Panc1 (cell line): ENCODE measurements around the gene ALK. TPM values are rescaled to one million over a fixed set of nuclear protein-coding genes. Genes with fewer than 3 reads are reported as not detected.

Source experiments
- ATAC-seq: fragments of 200-7000 bp; cut with Tn5 transposase; 2 replicates; pipeline ENCODE4 v1.9.1; 2020; ENCODE audit warnings: mild to moderate bottlenecking, moderate library complexity
- BruUV-seq: library from RNA; stranded (reverse); fragments of 400-500 nt; replicated peaks from 2 replicates; lab custom pipeline; 2021; lab: Mats Ljungman, UMichigan
- CTCF ChIA-PET: fragments of 300-600 bp; sonication (Branson Sonifier 250); formaldehyde crosslinking; loops from one replicate; lab custom pipeline; 2022; ENCODE audit warnings: antibody characterized with exemption; lab: Charles Lee
- POLR2A ChIA-PET: fragments of 300-600 bp; sonication (Branson Sonifier 250); formaldehyde crosslinking; loops from one replicate; lab custom pipeline; 2022; ENCODE audit warnings: antibody characterized with exemption; lab: Charles Lee
- DNase-seq: peaks from one replicate; pipeline ENCODE4 v3.0.0-alpha.2; 2010; ENCODE audit warnings: low read depth, low spot score
- H3K27ac ChIP-seq: 2 replicates; pipeline ENCODE4 v1.5.1; 2011; ENCODE audit warnings: mild to moderate bottlenecking, low read length, inconsistent platforms
- H3K27me3 ChIP-seq: fragments of 200-500 bp; sonication (Bioruptor generic); 2 replicates; pipeline ENCODE4 v1.6.0; 2014; ENCODE audit warnings: low read length, inconsistent platforms; ENCODE audit not compliant: control insufficient read depth, insufficient read depth
- H3K36me3 ChIP-seq: fragments of 200-500 bp; sonication (Bioruptor generic); 2 replicates; pipeline ENCODE4 v1.5.1; 2014; ENCODE audit warnings: inconsistent platforms, mild to moderate bottlenecking, low read length, moderate library complexity; ENCODE audit not compliant: control insufficient read depth, insufficient read depth
- H3K4me1 ChIP-seq: 2 replicates; pipeline ENCODE4 v1.5.1; 2011; ENCODE audit warnings: inconsistent platforms, mild to moderate bottlenecking, low read length, moderate library complexity; ENCODE audit not compliant: control insufficient read depth, insufficient read depth
- H3K4me3 ChIP-seq, 2 experiments: 2 replicates each; pipeline ENCODE4 v1.5.1; 2011 to 2012; ENCODE audit warnings: low read depth in 2 of 2, low read length in 2 of 2, mild to moderate bottlenecking in 2 of 2, inconsistent platforms in 1 of 2, moderate library complexity in 1 of 2
- H3K9me3 ChIP-seq: fragments of 200-500 bp; sonication (Bioruptor generic); 2 replicates; pipeline ENCODE4 v1.5.1; 2014; ENCODE audit warnings: low read depth, mild to moderate bottlenecking, inconsistent platforms, low read length, moderate library complexity; ENCODE audit not compliant: control insufficient read depth, insufficient read depth
- POLR2AphosphoS5 ChIP-seq: IDR thresholded peaks from 2 replicates; pipeline ENCODE4 v1.6.1; 2012; ENCODE audit warnings: mild to moderate bottlenecking, low read depth, low read length, moderate library complexity
- SIN3A ChIP-seq: IDR thresholded peaks from 2 replicates; pipeline ENCODE4 v1.6.1; 2012; ENCODE audit warnings: low read depth, mild to moderate bottlenecking, low read length, moderate library complexity, borderline replicate concordance; ENCODE audit not compliant: insufficient read depth
- TCF7L2 ChIP-seq: IDR thresholded peaks from 2 replicates; pipeline ENCODE4 v1.6.1; 2011; ENCODE audit warnings: mild to moderate bottlenecking, low read depth, low read length, inconsistent platforms
- in situ Hi-C: cut with HindIII; loops from 2 replicates; pipeline ENCODE4 v1.10.0; 2016; ENCODE audit warnings: low sequenced_read_pairs, low pct_unique_long_range_greater_than_20kb
- intact Hi-C: fragments of 100-400 bp; cut with micrococcal nuclease; formaldehyde crosslinking; loops from one replicate; pipeline ENCODE4 v1.10.0; 2022; ENCODE audit not compliant: unreplicated experiment
- total RNA-seq: library from RNA; stranded (reverse); gene quantifications from one replicate; pipeline ENCODE4 v1.2.1, GENCODE V29; 2021; ENCODE audit not compliant: unreplicated experiment
- TF ChIP-seq, protein P1 (sequence below): fragments of 450-650 bp; IDR thresholded peaks from 2 replicates; pipeline ENCODE4 v1.5.1; 2017; ENCODE audit warnings: mild to moderate bottlenecking
- TF ChIP-seq, protein P2 (sequence below), 2 experiments: IDR thresholded peaks; 2 replicates each; pipeline ENCODE4 v1.6.1; 2011 to 2012; ENCODE audit warnings: low read depth in 2 of 2, control low read depth in 1 of 2, low read length in 1 of 2, mild to moderate bottlenecking in 1 of 2, moderate library complexity in 1 of 2; ENCODE audit not compliant: insufficient read depth in 1 of 2

The ALK gene
- total RNA-seq, 1 experiment from 2014 or later: not detected

GRCh38 chr2:29575370-29575890 lies 346.0 kb downstream of the ALK start:
- no peak for ATAC-seq
- Histone ChIP-seq H3K27me3 (peaks cover 10% of the 10 kb centered on the region), H3K27ac (no peak overlapping the region), H3K4me1 (no peaks in the 10 kb centered on the region), H3K36me3 (no peaks in the 10 kb centered on the region), H3K4me3 (no peak overlapping the region), H3K9me3 (no peaks in the 10 kb centered on the region)
- TF ChIP-seq, protein P1, sequence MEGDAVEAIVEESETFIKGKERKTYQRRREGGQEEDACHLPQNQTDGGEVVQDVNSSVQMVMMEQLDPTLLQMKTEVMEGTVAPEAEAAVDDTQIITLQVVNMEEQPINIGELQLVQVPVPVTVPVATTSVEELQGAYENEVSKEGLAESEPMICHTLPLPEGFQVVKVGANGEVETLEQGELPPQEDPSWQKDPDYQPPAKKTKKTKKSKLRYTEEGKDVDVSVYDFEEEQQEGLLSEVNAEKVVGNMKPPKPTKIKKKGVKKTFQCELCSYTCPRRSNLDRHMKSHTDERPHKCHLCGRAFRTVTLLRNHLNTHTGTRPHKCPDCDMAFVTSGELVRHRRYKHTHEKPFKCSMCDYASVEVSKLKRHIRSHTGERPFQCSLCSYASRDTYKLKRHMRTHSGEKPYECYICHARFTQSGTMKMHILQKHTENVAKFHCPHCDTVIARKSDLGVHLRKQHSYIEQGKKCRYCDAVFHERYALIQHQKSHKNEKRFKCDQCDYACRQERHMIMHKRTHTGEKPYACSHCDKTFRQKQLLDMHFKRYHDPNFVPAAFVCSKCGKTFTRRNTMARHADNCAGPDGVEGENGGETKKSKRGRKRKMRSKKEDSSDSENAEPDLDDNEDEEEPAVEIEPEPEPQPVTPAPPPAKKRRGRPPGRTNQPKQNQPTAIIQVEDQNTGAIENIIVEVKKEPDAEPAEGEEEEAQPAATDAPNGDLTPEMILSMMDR: no peak
- no peak for TF ChIP-seq SIN3A
- POLR2A ChIA-PET: no interaction called here
- intact Hi-C loops (no loop called here), in situ Hi-C loops (no loop called here)
- BruUV-seq: no TSS peak
- CTCF ChIA-PET: no interaction called here
- no peak for DNase-seq

- POLR2A ChIA-PET: no interaction called here
- intact Hi-C loops: no loop called here
Observed at GRCh38 chr2:29573612-29574011, 347.8 kb downstream of the ALK start.

More at GRCh38 chr2:29573612-29574011, 347.8 kb downstream of the ALK start:
- DNase-seq (no peak), ATAC-seq (no peak)
- Histone ChIP-seq H3K4me1 (no peaks in the 10 kb centered on the region; the same call in 1 of the 2 replicates), H3K27me3 (peaks cover 7% of the 10 kb centered on the region), H3K36me3 (no peaks in the 10 kb centered on the region), H3K27ac (no peak overlapping the region), H3K4me3 (no peak overlapping the region), H3K9me3 (no peaks in the 10 kb centered on the region)
- TF ChIP-seq, protein P2, sequence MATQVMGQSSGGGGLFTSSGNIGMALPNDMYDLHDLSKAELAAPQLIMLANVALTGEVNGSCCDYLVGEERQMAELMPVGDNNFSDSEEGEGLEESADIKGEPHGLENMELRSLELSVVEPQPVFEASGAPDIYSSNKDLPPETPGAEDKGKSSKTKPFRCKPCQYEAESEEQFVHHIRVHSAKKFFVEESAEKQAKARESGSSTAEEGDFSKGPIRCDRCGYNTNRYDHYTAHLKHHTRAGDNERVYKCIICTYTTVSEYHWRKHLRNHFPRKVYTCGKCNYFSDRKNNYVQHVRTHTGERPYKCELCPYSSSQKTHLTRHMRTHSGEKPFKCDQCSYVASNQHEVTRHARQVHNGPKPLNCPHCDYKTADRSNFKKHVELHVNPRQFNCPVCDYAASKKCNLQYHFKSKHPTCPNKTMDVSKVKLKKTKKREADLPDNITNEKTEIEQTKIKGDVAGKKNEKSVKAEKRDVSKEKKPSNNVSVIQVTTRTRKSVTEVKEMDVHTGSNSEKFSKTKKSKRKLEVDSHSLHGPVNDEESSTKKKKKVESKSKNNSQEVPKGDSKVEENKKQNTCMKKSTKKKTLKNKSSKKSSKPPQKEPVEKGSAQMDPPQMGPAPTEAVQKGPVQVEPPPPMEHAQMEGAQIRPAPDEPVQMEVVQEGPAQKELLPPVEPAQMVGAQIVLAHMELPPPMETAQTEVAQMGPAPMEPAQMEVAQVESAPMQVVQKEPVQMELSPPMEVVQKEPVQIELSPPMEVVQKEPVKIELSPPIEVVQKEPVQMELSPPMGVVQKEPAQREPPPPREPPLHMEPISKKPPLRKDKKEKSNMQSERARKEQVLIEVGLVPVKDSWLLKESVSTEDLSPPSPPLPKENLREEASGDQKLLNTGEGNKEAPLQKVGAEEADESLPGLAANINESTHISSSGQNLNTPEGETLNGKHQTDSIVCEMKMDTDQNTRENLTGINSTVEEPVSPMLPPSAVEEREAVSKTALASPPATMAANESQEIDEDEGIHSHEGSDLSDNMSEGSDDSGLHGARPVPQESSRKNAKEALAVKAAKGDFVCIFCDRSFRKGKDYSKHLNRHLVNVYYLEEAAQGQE (IDR thresholded peaks at IDR 0.05; ENCODE audit: insufficient read depth in 1 of 2, low read depth in 2 of 2, low read length in 1 of 2): no peak
- no peak for TF ChIP-seq POLR2AphosphoS5
- TF ChIP-seq SIN3A: no peak
- no peak for TF ChIP-seq TCF7L2
- TF ChIP-seq, protein P1: no peak
- BruUV-seq: no TSS peak
- CTCF ChIA-PET: no interaction called here
- in situ Hi-C loops: no loop called here
